HG03066 (cell line): ENCODE results near the gene TGM6.

Experiments used
- ATAC-seq: cut with Tn5 transposase; IDR thresholded peaks from one replicate; pipeline ENCODE4 v1.9.1; 2021; ENCODE audit warnings: low read depth; ENCODE audit not compliant: unreplicated experiment

Gene TGM6

GRCh38 chr20:2380601-2381000, at the start of gene TGM6:
Gene TGM6, plus strand, starts transcription at chr20:2380901. Its CDS starts 68 bp downstream, at chr20:2380969.
- no peak for ATAC-seq

GRCh38 chr20:2331106-2331505, 49.6 kb upstream of the TGM6 start:
- no peak for ATAC-seq

GRCh38 chr20:2331901-2332565, 48.7 kb upstream of the TGM6 start:
- ATAC-seq: no peak

- no peak for ATAC-seq
These were observed 48.0 kb upstream of the TGM6 start for GRCh38 chr20:2332711-2333110.

- no peak for ATAC-seq
These were observed 46.9 kb upstream of the TGM6 start for GRCh38 chr20:2333821-2334220.

- ATAC-seq: no peak
These were observed 45.4 kb upstream of the TGM6 start for GRCh38 chr20:2335096-2335870.

- no peak for ATAC-seq
These were observed 44.2 kb upstream of the TGM6 start for GRCh38 chr20:2336471-2336870.

GRCh38 chr20:2337142-2337541, 43.6 kb upstream of the TGM6 start:
- no peak for ATAC-seq

GRCh38 chr20:2338411-2339066, 42.2 kb upstream of the TGM6 start:
- ATAC-seq: no peak

GRCh38 chr20:2340136-2340535, 40.6 kb upstream of the TGM6 start:
- no peak for ATAC-seq

- ATAC-seq: no peak
These were observed 39.9 kb upstream of the TGM6 start for GRCh38 chr20:2340823-2341222.

- no peak for ATAC-seq
These were observed 39.4 kb upstream of the TGM6 start for GRCh38 chr20:2341336-2341735.

- ATAC-seq: no peak
These were observed 38.5 kb upstream of the TGM6 start for GRCh38 chr20:2342243-2342642.

- no peak for ATAC-seq
These were observed 34.5 kb upstream of the TGM6 start for GRCh38 chr20:2346188-2346587.

GRCh38 chr20:2348336-2348735, 32.4 kb upstream of the TGM6 start:
- ATAC-seq: no peak

GRCh38 chr20:2349801-2350200, 30.9 kb upstream of the TGM6 start:
- no peak for ATAC-seq

GRCh38 chr20:2350606-2351005, 30.1 kb upstream of the TGM6 start:
- ATAC-seq: no peak

GRCh38 chr20:2353231-2353630, 27.5 kb upstream of the TGM6 start:
- ATAC-seq: no peak

- ATAC-seq: no peak
These were observed 23.6 kb upstream of the TGM6 start for GRCh38 chr20:2357114-2357513.

GRCh38 chr20:2358006-2358405, 22.7 kb upstream of the TGM6 start:
- ATAC-seq: no peak

GRCh38 chr20:2361035-2361593, 19.6 kb upstream of the TGM6 start:
- no peak for ATAC-seq
